ENCODE results near the gene TXNDC16.

Gene TXNDC16

DNA sequence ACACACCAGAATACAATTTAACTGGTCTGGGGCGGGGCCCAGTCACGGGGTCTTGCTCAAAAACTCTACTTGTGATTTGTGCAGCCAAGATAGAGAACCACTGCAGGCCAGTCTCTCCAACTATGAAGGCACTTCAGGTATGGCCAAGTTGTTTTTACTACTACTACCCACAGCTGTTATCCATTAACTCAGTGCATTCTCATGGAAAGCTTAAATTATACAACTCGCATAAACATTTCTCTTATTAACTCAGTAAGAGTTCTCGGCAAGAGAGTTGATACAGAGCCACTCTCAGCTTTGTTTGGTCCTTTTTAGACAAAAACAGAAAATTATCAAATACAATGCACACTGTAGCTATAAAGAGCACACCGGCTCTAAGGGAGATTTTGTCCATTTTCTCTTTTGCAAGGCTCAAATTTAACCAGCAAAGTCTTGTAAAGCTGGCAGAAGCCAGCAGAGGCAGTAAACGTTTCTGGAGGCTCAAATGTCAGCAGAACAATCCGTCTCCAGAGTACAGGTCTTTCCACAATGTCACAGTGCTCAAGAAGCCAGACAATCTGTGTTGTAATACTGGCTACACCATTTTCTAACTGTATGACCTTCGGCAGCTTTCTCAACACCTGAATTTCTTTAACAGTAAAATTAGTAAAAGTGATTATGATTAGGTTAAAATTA, 152.2 kb downstream of the TXNDC16 start:
- H4K20me1 ChIP-seq (ENCODE audit: low read depth, low read length) = no peaks in the 10 kb centered on the region
- TF ChIP-seq, protein P1, sequence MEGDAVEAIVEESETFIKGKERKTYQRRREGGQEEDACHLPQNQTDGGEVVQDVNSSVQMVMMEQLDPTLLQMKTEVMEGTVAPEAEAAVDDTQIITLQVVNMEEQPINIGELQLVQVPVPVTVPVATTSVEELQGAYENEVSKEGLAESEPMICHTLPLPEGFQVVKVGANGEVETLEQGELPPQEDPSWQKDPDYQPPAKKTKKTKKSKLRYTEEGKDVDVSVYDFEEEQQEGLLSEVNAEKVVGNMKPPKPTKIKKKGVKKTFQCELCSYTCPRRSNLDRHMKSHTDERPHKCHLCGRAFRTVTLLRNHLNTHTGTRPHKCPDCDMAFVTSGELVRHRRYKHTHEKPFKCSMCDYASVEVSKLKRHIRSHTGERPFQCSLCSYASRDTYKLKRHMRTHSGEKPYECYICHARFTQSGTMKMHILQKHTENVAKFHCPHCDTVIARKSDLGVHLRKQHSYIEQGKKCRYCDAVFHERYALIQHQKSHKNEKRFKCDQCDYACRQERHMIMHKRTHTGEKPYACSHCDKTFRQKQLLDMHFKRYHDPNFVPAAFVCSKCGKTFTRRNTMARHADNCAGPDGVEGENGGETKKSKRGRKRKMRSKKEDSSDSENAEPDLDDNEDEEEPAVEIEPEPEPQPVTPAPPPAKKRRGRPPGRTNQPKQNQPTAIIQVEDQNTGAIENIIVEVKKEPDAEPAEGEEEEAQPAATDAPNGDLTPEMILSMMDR (IDR thresholded peaks at IDR 0.05; ENCODE audit: insufficient read depth, low read length, poor library complexity, severe bottlenecking) = no peak
- no peak for TF ChIP-seq EZH2phosphoT487 (conservative IDR thresholded peaks at IDR 0.05; ENCODE audit: low read length)
- H3K27ac ChIP-seq (ENCODE audit: low read depth, low read length) = no peak overlapping the region
- H3K9me3 ChIP-seq (ENCODE audit: insufficient read depth, low read length) = no peaks in the 10 kb centered on the region
- H3K9me2 ChIP-seq (replicated peaks; ENCODE audit: insufficient read depth, low read length) = no peaks in the 10 kb centered on the region
- H2AFZ ChIP-seq (ENCODE audit: low read depth, low read length, severe bottlenecking) = no peak overlapping the region
- H3K9ac ChIP-seq (ENCODE audit: low read length) = no peak overlapping the region
- H3K79me2 ChIP-seq (ENCODE audit: insufficient read depth, low read length) = no peaks in the 10 kb centered on the region
- H3F3A ChIP-seq (ENCODE audit: insufficient read depth) = no peaks in the 10 kb centered on the region
- no peak overlapping the region for H3K4me2 ChIP-seq (ENCODE audit: low read depth, low read length, poor library complexity, severe bottlenecking)
- H3K36me3 ChIP-seq (ENCODE audit: low read length) = no peaks in the 10 kb centered on the region
- H3K4me3 ChIP-seq (ENCODE audit: insufficient read depth, low read length, poor library complexity, severe bottlenecking) = no peak overlapping the region
- no peaks in the 10 kb centered on the region for H3K27me3 ChIP-seq (ENCODE audit: low read length)

DNA sequence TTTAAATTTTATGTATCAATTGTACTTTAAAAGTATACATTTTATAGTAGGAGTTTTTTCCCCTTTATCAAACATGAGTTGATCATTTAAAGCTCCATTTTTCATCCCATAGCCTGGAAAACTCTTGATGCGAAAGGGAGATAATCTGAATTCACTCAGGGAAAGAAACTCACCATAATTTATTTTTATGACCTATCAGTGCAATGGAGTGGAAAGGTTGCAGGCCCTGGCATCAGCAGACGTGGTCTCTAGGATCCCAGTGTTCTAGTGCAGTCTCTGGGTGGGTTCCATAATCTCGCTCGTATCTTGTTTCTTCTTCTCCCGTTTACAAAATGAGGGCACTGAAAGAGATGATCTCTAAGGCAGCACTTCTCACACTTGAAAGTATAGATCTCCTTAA, 153.2 kb downstream of the TXNDC16 start:
- H3K9me3 ChIP-seq (ENCODE audit: insufficient read depth, low read length) = no peaks in the 10 kb centered on the region
- H3F3A ChIP-seq (ENCODE audit: insufficient read depth) = no peaks in the 10 kb centered on the region
- H3K36me3 ChIP-seq (ENCODE audit: low read length) = no peaks in the 10 kb centered on the region
- no peak for TF ChIP-seq EZH2phosphoT487 (conservative IDR thresholded peaks at IDR 0.05; ENCODE audit: low read length)
- TF ChIP-seq, protein P1 (IDR thresholded peaks at IDR 0.05; ENCODE audit: insufficient read depth, low read length, poor library complexity, severe bottlenecking) = no peak
- H3K4me3 ChIP-seq (ENCODE audit: insufficient read depth, low read length, poor library complexity, severe bottlenecking) = no peak overlapping the region
- no peaks in the 10 kb centered on the region for H3K27me3 ChIP-seq (ENCODE audit: low read length)
- H3K79me2 ChIP-seq (ENCODE audit: insufficient read depth, low read length) = no peaks in the 10 kb centered on the region
- no peak overlapping the region for H2AFZ ChIP-seq (ENCODE audit: low read depth, low read length, severe bottlenecking)
- no peak overlapping the region for H3K27ac ChIP-seq (ENCODE audit: low read depth, low read length)
- no peak overlapping the region for H3K4me2 ChIP-seq (ENCODE audit: low read depth, low read length, poor library complexity, severe bottlenecking)
- H3K9me2 ChIP-seq (replicated peaks; ENCODE audit: insufficient read depth, low read length) = no peaks in the 10 kb centered on the region
- H3K9ac ChIP-seq (ENCODE audit: low read length) = no peak overlapping the region
- H4K20me1 ChIP-seq (ENCODE audit: low read depth, low read length) = no peaks in the 10 kb centered on the region

DNA sequence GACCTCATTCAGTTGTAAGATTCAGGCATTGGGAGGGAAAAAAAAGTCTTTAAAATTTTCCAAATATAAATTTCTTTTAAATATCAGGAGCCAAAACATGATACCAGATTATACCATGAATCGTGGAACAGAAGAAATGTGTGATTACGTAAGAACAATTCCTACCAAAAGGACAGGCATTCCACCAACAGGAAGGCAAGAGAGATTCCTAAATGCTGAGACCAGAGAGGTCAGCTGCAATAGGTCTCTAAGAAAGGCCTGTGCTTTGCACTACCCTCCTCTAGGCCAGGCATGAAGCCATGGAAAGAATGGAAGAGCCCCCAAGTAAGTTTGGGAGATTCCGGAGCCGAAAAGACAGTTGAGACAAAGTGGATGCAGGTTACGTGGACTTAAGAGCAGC, 154.5 kb downstream of the TXNDC16 start:
- H3K4me2 ChIP-seq (ENCODE audit: low read depth, low read length, poor library complexity, severe bottlenecking) = no peak overlapping the region
- no peaks in the 10 kb centered on the region for H3K27me3 ChIP-seq (ENCODE audit: low read length)
- H3K27ac ChIP-seq (ENCODE audit: low read depth, low read length) = no peak overlapping the region

More for the DNA sequence above, 154.5 kb downstream of the TXNDC16 start:
- Histone ChIP-seq H3K9ac (ENCODE audit: low read length) (no peak overlapping the region), H4K20me1 (ENCODE audit: low read depth, low read length) (no peaks in the 10 kb centered on the region), H3K4me3 (ENCODE audit: insufficient read depth, low read length, poor library complexity, severe bottlenecking) (no peak overlapping the region), H3K36me3 (ENCODE audit: low read length) (no peaks in the 10 kb centered on the region), H3K9me2 (replicated peaks; ENCODE audit: insufficient read depth, low read length) (no peaks in the 10 kb centered on the region), H3K79me2 (ENCODE audit: insufficient read depth, low read length) (no peaks in the 10 kb centered on the region), H2AFZ (ENCODE audit: low read depth, low read length, severe bottlenecking) (no peak overlapping the region), H3F3A (ENCODE audit: insufficient read depth) (no peaks in the 10 kb centered on the region), H3K9me3 (ENCODE audit: insufficient read depth, low read length) (no peaks in the 10 kb centered on the region)
- TF ChIP-seq, protein P1 (IDR thresholded peaks at IDR 0.05; ENCODE audit: insufficient read depth, low read length, poor library complexity, severe bottlenecking) = no peak
- no peak for TF ChIP-seq EZH2phosphoT487 (conservative IDR thresholded peaks at IDR 0.05; ENCODE audit: low read length)

Measured in SU-DHL-6 (cell line).